ENCODE results near the gene TMEM132A. TPM values are rescaled to one million over a fixed set of nuclear protein-coding genes. Genes with fewer than 3 reads are reported as not detected.

TMEM132A gene
- total and polyA plus RNA-seq, 9 of the 15 experiments (the other 6 are each of a cell fraction or from before 2014, with no cell fraction given): 0.04 to 1.1 (median 0.18) TPM; not detected in 4

DNA sequence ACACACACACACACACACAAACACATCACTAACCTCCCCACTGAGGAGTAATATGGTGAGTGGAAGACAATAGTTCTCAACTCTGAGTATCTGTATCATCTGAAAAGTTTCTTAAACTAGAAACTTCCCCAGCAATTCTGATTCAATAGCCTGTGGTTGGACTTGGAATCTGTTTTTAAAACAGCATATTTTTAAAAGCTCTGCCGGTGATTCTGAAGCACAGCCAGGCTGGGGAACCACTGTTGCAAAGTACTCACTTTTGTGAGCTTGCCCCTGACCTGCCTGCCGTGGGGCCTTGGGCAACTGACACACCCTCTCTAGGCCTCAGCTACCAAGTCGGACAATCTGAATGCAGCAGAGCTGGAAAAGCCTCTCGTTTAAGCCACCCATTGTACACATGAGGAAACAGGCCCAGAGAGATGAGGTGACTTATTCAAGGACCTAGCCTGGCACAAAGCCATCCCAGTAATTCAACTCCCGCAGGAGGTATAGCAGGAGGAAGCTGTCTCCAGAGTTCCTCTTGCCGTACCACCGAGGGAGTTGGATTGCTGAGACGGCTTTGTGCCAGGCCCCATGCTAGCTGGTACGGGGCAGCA is 18.8 kb downstream of the TMEM132A start:
- WGBS (ENCODE audit: insufficient coverage, low coverage, missing lambda C conversion rate): 3% methylated on average over 9 of the region's 9 CpGs
- H3K4me1 ChIP-seq (replicated peaks in 1 of 2; ENCODE audit: control insufficient read depth in 2 of 2, insufficient read depth in 2 of 2, low read length in 2 of 2): peaks cover 0 to 7% of the 10 kb centered on the region in 2 experiments; a peak in 3 of 5 replicates
- H3K27ac ChIP-seq (ENCODE audit: extremely low read depth, low read depth, low read length): no peak overlapping the region
- H3K36me3 ChIP-seq (ENCODE audit: control insufficient read depth, insufficient read depth, low read length): no peaks in the 10 kb centered on the region
- no peaks in the 10 kb centered on the region for H3K79me2 ChIP-seq (ENCODE audit: control insufficient read depth, insufficient read depth, low read length)
- TF ChIP-seq FOSL1 (tag; conservative IDR thresholded peaks at IDR 0.05) (no peak), XRCC3 (IDR thresholded peaks at IDR 0.05) (no peak), EZH2 (IDR thresholded peaks at IDR 0.05; ENCODE audit: borderline replicate concordance, low read depth, low read length) (no peak), ZC3H8 (IDR thresholded peaks at IDR 0.05) (no peak), CBFB (CRISPR knock-in tag; IDR thresholded peaks at IDR 0.05) (no peak)
- TF ChIP-seq, protein P1, sequence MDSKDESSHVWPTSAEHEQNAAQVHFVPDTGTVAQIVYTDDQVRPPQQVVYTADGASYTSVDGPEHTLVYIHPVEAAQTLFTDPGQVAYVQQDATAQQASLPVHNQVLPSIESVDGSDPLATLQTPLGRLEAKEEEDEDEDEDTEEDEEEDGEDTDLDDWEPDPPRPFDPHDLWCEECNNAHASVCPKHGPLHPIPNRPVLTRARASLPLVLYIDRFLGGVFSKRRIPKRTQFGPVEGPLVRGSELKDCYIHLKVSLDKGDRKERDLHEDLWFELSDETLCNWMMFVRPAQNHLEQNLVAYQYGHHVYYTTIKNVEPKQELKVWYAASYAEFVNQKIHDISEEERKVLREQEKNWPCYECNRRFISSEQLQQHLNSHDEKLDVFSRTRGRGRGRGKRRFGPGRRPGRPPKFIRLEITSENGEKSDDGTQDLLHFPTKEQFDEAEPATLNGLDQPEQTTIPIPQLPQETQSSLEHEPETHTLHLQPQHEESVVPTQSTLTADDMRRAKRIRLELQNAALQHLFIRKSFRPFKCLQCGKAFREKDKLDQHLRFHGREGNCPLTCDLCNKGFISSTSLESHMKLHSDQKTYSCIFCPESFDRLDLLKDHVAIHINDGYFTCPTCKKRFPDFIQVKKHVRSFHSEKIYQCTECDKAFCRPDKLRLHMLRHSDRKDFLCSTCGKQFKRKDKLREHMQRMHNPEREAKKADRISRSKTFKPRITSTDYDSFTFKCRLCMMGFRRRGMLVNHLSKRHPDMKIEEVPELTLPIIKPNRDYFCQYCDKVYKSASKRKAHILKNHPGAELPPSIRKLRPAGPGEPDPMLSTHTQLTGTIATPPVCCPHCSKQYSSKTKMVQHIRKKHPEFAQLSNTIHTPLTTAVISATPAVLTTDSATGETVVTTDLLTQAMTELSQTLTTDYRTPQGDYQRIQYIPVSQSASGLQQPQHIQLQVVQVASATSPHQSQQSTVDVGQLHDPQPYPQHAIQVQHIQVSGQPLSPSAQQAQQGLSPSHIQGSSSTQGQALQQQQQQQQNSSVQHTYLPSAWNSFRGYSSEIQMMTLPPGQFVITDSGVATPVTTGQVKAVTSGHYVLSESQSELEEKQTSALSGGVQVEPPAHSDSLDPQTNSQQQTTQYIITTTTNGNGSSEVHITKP (IDR thresholded peaks at IDR 0.05; ENCODE audit: partially characterized antibody): no peak
- no TSS peak for BruUV-seq (replicated peaks)
- in situ Hi-C loops (cut with MboI): no loop called here
- POLR2A ChIA-PET: interaction anchor here (0.6 to 0.8 kb wide), 3 partner anchors 10 to 179 kb away, joined by 3 to 6 read pairs (median 3); no protein-coding TSS in a partner anchor
- H3K9me1 ChIP-seq (ENCODE audit: control insufficient read depth, insufficient read depth, low read length): no peaks in the 10 kb centered on the region
- H3K9ac ChIP-seq (ENCODE audit: insufficient read depth in 1 of 2, low read depth in 2 of 2, low read length in 2 of 2): no peak overlapping the region
- ATAC-seq: no peak
- no peak for FAIRE-seq
- H4K20me1 ChIP-seq (replicated peaks; ENCODE audit: control insufficient read depth, insufficient read depth, low read length): peaks cover 11% of the 10 kb centered on the region
- H3K4me3 ChIP-seq: no peak overlapping the region
- intact Hi-C loops (cut with micrococcal nuclease): no loop called here
- CTCF ChIA-PET (ENCODE audit: low intra/inter-chr PET ratio): no interaction called here
- no peak for DNase-seq (ENCODE audit: extremely low read depth in 1 of 4, low spot score in 3 of 4)
- H3K9me3 ChIP-seq (replicated peaks; ENCODE audit: control insufficient read depth, insufficient read depth, low read depth, low read length): no peaks in the 10 kb centered on the region
- no peak overlapping the region for H2AFZ ChIP-seq (ENCODE audit: low read depth, low read length)
- peaks cover 43 to 77% of the 10 kb centered on the region in 2 experiments for H3K27me3 ChIP-seq (ENCODE audit: control insufficient read depth in 2 of 2, insufficient read depth in 2 of 2, low read length in 2 of 2)
- H3K4me2 ChIP-seq (ENCODE audit: insufficient read depth, low read length): no peak overlapping the region
